Transverse colon (tissue), 4 donors: ENCODE data around the gene VAMP8. TPM values are rescaled to one million over a fixed set of nuclear protein-coding genes. Genes with fewer than 3 reads are reported as not detected.
A peak's percentile ranks its signal among the peaks of the same experiment; 100 is the strongest.

Experiments
- DNase-seq: peaks from one replicate; pipeline ENCODE4 v3.0.0-alpha.2; 2019
- H3K27ac ChIP-seq, 4 donors: fragments of 200-600 bp; sonication (generic); 2 replicates each; pipeline ENCODE4 v1.5.1; 2016 to 2018; ENCODE audit warnings: inconsistent platforms in 4 of 4
- H3K27me3 ChIP-seq: fragments of 200-600 bp; sonication (generic); 2 replicates; pipeline ENCODE4 v1.5.1; 2017; ENCODE audit warnings: inconsistent platforms
- H3K36me3 ChIP-seq, 4 donors: fragments of 200-600 bp; sonication (generic); 2 replicates each; pipeline ENCODE4 v1.5.1; 2017 to 2019; ENCODE audit warnings: inconsistent platforms in 4 of 4
- H3K4me1 ChIP-seq, 4 donors: fragments of 200-600 bp; sonication (generic); 2 replicates each; pipeline ENCODE4 v1.5.1; 2017 to 2020; ENCODE audit warnings: inconsistent platforms in 4 of 4
- H3K4me3 ChIP-seq, 4 donors: fragments of 200-600 bp; sonication (generic); 1 replicate in 1 of 4; 2 replicates in 3 of 4; pipeline versions ENCODE4 v1.5.1 to v1.6.1; 2017 to 2019; ENCODE audit warnings: inconsistent platforms in 4 of 4
- H3K9me3 ChIP-seq, 2 donors: fragments of 200-600 bp; sonication (generic); 2 replicates each; pipeline ENCODE4 v1.5.1; 2017 to 2019; ENCODE audit warnings: inconsistent platforms in 2 of 2
- EP300 ChIP-seq: sonication (generic); formaldehyde crosslinking; IDR thresholded peaks from one replicate; pipeline ENCODE4 v1.6.1; 2017; ENCODE audit warnings: antibody characterized with exemption, low read depth
- POLR2A ChIP-seq: fragments of 450-650 bp; IDR thresholded peaks from one replicate; pipeline ENCODE4 v1.6.1; 2016; ENCODE audit warnings: antibody characterized with exemption, mild to moderate bottlenecking, moderate library complexity
- POLR2AphosphoS5 ChIP-seq, 3 donors: sonication (generic); formaldehyde crosslinking; IDR thresholded peaks; one replicate each; pipeline ENCODE4 v1.6.1; 2016; ENCODE audit warnings: antibody characterized with exemption in 3 of 3
- WGBS, 2 donors: methylation state at CpG; one replicate each; pipeline ENCODE4 v1.1.5; 2018; ENCODE audit warnings: low coverage in 1 of 2; 5-methylcytosine and 5-hydroxymethylcytosine counted together
- in situ Hi-C, 4 donors: fragments of 200-750 bp; cut with MboI; loops; one replicate each; pipeline versions ENCODE4 v1.15.0 to v1.15.1; 2017; ENCODE audit warnings: low sequenced_read_pairs in 3 of 4, low pct_ligation_motif_present in 1 of 4, low pct_unique_long_range_greater_than_20kb in 1 of 4
- intact Hi-C: fragments of 100-400 bp; cut with DNase I; formaldehyde crosslinking; loops from one replicate; pipeline ENCODE4 v1.15.1; 2023; ENCODE audit warnings: low total_unique reads
- total RNA-seq, 4 donors: library from RNA; depleted of rRNA; stranded (reverse); fragments of >200 nt; gene quantifications; one replicate each; pipeline ENCODE4 v1.1.0, GENCODE V29; 2016
- TF ChIP-seq, protein P1 (sequence below), 5 experiments: fragments of 200-600 bp in 3 of 5; fragments of 450-650 bp in 2 of 5; sonication (generic) in 3 of 5; IDR thresholded peaks; 1 replicate in 2 of 5; 2 replicates in 3 of 5; pipeline ENCODE4 v1.5.1; 2016 to 2017; ENCODE audit warnings: antibody characterized with exemption in 5 of 5, inconsistent platforms in 3 of 5, mild to moderate bottlenecking in 2 of 5, moderate library complexity in 1 of 5

The VAMP8 gene
- total RNA-seq, 4 donors from 2014 or later: 10.5 to 186 (median 147) TPM

DNA sequence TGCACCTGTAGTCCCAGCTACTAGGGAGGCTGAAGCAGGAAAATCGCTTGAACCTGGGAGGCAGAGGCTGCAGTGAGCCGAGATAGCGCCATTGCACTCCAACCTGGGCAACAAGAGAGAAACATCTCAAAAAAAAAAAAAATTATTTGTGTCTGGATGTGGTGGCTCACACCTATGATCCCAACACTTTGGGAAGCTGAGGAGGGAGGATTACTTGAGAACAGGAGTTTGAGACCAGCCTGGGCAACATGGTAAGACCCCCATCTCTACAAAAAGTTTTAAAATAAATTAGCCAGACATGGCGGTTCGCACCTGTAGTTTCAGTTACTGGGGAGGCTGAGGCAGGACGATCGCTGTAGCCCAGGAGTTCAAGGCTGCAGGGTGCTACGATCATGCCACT is 1.6 kb upstream of the VAMP8 start:
- in situ Hi-C loops: no loop called here
- WGBS, 2 donors: 82 to 91% methylated on average over 6 to 8 of the region's 8 CpGs
- Histone ChIP-seq H3K27ac (no peak overlapping the region), H3K9me3 (no peaks in the 10 kb centered on the region), H3K4me1 (peaks cover 5 to 32% (median 21%) of the 10 kb centered on the region in 4 donors), H3K4me3 (no peak overlapping the region), H3K36me3 (no peaks in the 10 kb centered on the region), H3K27me3 (no peaks in the 10 kb centered on the region)
- intact Hi-C loops: no loop called here
- no peak for TF ChIP-seq POLR2A
- TF ChIP-seq, protein P1, sequence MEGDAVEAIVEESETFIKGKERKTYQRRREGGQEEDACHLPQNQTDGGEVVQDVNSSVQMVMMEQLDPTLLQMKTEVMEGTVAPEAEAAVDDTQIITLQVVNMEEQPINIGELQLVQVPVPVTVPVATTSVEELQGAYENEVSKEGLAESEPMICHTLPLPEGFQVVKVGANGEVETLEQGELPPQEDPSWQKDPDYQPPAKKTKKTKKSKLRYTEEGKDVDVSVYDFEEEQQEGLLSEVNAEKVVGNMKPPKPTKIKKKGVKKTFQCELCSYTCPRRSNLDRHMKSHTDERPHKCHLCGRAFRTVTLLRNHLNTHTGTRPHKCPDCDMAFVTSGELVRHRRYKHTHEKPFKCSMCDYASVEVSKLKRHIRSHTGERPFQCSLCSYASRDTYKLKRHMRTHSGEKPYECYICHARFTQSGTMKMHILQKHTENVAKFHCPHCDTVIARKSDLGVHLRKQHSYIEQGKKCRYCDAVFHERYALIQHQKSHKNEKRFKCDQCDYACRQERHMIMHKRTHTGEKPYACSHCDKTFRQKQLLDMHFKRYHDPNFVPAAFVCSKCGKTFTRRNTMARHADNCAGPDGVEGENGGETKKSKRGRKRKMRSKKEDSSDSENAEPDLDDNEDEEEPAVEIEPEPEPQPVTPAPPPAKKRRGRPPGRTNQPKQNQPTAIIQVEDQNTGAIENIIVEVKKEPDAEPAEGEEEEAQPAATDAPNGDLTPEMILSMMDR (IDR thresholded peaks at IDR 0.05): no peak
- TF ChIP-seq POLR2AphosphoS5 (IDR thresholded peaks at IDR 0.05): no peak
- no peak for TF ChIP-seq EP300
- no peak for DNase-seq

DNA sequence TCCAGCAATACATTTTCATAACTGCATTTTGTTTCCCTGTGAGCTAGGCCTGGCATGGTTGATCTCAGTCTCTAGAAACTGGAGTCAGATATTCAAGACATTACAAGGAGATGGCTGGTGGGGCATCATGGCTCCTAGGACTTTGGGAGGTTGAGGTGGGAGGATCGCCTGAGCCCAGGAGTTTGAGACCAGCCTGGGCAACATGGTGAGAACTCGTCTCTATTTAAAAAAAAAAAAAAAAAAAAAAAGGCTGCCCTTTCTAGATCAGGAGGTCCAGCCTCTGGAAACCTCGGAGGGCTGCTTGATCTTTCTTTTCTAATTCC is 362 bp upstream of the VAMP8 start:
- TF ChIP-seq EP300 (no peak), POLR2AphosphoS5 (IDR thresholded peaks at IDR 0.05) (no peak)
- H3K4me1 ChIP-seq: peaks cover 5 to 32% (median 21%) of the 10 kb centered on the region in 4 donors
- DNase-seq: no peak
- H3K27ac ChIP-seq: peak overlapping the region; percentile 78 to 95 (median 84)
- H3K9me3 ChIP-seq: no peaks in the 10 kb centered on the region
- in situ Hi-C loops: no loop called here
- H3K27me3 ChIP-seq: no peaks in the 10 kb centered on the region
- 40% methylated on average over 3 of the region's 3 CpGs; no CpG with 5 or more reads in 1 of the 2 donors for WGBS, 2 donors
- peak overlapping the region in 1 of 4 donors; percentile 49 for H3K4me3 ChIP-seq
- intact Hi-C loops: no loop called here
- no peaks in the 10 kb centered on the region for H3K36me3 ChIP-seq

DNA sequence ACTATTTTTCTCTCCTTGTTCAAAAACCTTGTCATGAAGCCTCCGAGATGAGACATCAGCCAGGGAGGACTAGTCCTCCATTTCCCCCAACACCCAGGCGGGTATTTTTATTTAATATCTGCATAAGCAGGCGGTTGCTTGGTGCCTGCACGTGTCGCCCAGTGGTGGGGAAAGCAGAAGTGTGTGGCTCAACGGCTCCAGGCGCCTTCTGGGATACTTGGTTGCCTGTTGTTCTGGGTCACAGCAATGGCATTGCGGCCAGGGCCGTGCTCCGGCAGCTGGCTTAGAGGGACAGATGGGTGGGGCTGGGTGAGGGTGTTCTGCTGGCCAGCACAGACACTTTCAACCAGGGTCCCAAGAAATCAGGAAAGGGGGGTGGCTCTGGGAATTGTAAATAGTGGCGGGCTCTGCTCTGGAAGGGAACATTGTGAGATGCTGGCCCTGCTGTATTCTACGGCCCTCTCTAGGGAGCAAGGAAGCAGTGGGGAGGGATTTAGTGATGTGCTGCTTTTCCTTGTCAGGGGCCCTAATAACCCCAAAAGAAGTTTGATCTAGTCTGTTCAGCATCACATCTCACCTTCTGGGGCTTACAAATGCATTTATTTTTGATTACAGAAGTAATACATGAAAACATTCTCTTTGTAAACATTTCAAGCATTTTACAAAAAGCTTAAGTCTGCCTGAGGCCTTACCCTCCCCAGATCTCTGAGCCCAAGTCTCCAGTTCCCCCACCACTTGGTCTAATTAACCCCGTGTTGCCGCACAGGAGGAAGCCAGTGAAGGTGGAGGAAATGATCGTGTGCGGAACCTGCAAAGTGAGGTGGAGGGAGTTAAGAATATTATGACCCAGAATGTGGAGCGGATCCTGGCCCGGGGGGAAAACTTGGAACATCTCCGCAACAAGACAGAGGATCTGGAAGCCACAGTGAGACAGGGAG is 1.1 kb downstream of the VAMP8 start:
- in situ Hi-C loops: no loop called here
- intact Hi-C loops: no loop called here
- Histone ChIP-seq H3K4me3 (peak overlapping the region; percentile 4 to 65 (median 48)), H3K27me3 (no peaks in the 10 kb centered on the region), H3K36me3 (no peaks in the 10 kb centered on the region), H3K27ac (peak overlapping the region; percentile 78 to 95 (median 84)), H3K4me1 (peaks cover 7 to 38% (median 21%) of the 10 kb centered on the region in 4 donors), H3K9me3 (no peaks in the 10 kb centered on the region)
- WGBS, 2 donors: 32 to 59% methylated on average over 8 to 19 of the region's 19 CpGs
- TF ChIP-seq POLR2AphosphoS5 (IDR thresholded peaks at IDR 0.05): no peak
- TF ChIP-seq, protein P1 (IDR thresholded peaks at IDR 0.05): no peak
- no peak for TF ChIP-seq POLR2A
- TF ChIP-seq EP300: no peak
- peak; percentile 62 for DNase-seq

DNA sequence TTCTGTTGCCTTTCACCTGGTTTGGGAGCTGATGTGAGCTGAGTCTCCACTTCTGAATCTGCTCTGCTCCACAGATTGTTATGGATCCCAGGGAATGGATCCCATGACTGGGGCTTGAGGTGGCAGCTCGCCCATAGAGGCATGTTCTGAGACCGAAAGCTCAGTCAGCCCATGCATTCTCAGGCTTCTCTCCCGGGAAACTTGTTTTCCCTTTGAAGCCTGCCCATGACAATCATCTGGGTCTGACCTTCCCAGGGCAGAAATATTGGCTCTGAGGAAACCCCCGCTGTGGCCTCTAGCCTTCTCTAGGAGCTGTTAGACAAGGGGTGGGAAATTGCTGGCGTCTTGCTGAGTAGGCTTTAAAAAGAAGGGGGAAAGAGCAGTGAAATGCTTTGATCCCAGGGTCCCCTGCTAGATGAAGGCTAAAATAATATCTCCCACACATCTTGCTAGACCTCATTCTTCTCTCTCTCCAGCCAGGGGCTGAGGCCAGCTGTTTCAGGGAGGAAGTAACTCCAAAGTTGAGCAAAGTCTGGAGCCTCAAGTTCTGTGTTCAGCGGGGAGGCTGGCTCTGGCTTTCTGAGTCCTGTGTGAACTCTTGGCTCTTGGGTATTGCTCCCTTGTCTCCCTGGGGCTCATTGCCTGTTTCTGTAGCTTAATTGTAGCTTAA is 2.0 kb downstream of the VAMP8 start:
- Histone ChIP-seq H3K27me3 (no peaks in the 10 kb centered on the region), H3K4me1 (peaks cover 11 to 46% (median 26%) of the 10 kb centered on the region in 4 donors), H3K27ac (peak overlapping the region; percentile 78 to 95 (median 84)), H3K9me3 (no peaks in the 10 kb centered on the region), H3K4me3 (peak overlapping the region in 1 of 4 donors; percentile 65), H3K36me3 (no peaks in the 10 kb centered on the region)
- no peak for DNase-seq
- intact Hi-C loops: no loop called here
- TF ChIP-seq EP300 (no peak), POLR2A (no peak), POLR2AphosphoS5 (IDR thresholded peaks at IDR 0.05) (no peak)
- TF ChIP-seq, protein P1 (IDR thresholded peaks at IDR 0.05): no peak
- in situ Hi-C loops: no loop called here
- WGBS, 2 donors: 20 to 60% methylated on average over 1 to 6 of the region's 6 CpGs
